ENCODE measurements around the gene C11orf98. TPM values are rescaled to one million over a fixed set of nuclear protein-coding genes. Genes with fewer than 3 reads are reported as not detected.

The C11orf98 gene
- total and polyA plus RNA-seq, 2 of the 13 experiments (the other 11 are each of a cell fraction or from before 2014, with no cell fraction given) = 30.4 to 91.8 TPM

DNA sequence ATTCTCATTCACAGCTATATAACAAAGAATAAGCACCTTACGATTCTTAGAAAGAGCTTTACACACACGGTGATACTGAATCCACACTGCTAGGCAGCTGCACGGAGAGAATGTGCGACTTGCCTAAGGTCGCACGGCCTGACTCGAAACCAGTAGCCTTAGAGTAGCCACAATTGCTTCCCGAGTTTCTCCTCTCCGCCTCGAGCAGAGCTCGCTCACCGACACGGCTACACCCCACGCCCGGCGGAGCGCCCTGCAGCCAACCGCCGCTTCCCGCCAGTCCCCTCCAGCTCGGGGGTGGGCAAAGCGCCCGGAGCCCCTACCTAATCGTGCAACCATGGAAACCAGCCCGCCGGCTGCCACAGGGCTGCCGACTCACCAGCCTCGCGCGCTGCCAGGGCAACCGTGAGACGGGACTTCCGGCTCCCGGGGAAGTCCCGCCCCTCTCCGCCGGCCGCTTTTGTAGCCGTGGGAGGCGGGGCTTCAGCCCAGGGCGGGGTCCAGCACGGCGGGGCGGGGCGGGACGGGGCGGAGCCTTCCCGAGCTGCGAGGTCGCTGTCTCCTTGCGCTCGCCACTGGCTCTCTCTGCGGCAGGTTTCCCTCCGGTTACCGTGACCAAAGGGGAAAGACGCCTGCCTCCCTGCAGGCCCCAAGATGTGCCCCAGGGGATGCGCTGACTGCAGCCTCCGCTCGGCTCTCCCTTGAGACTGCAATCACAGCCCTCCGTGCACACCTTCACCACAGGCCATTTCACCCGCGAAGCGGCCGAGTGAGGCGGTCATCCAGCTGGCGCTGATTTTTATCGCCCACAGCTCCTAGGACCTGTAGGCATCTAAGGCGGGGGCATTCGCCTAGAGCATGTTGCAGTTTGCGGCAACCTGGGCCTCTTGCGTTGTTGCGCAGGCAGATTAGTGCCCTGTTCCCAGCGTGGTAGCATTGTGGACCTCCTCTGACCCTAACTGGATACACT, 41.2 kb upstream of the C11orf98 start (continued):
- TF ChIP-seq ZNF282 (IDR thresholded peaks at IDR 0.05; ENCODE audit: partially characterized antibody) (no peak), ZNF792 (CRISPR knock-in tag; IDR thresholded peaks at IDR 0.05) (0 out of 2 replicates have a peak, but pooled peaks have one; percentile 55), ZNF484 (CRISPR knock-in tag; IDR thresholded peaks at IDR 0.05; ENCODE audit: borderline replicate concordance, low read depth) (no peak), ADNP (CRISPR knock-in tag; IDR thresholded peaks at IDR 0.05) (no peak), STAT6 (CRISPR knock-in tag; IDR thresholded peaks at IDR 0.05; ENCODE audit: borderline replicate concordance) (no peak), MEF2D (CRISPR knock-in tag; IDR thresholded peaks at IDR 0.05) (0 out of 2 replicates have a peak, but pooled peaks have one; percentile 64), POGZ (CRISPR knock-in tag; IDR thresholded peaks at IDR 0.05) (peak; percentile 39; the same call in 1 of the 2 replicates), ZNF570 (CRISPR knock-in tag; IDR thresholded peaks at IDR 0.05; ENCODE audit: borderline replicate concordance) (no peak), PHF20 (CRISPR knock-in tag; IDR thresholded peaks at IDR 0.05) (peak; percentile 39; the same call in 1 of the 2 replicates), NFKB2 (CRISPR knock-in tag; IDR thresholded peaks at IDR 0.05; ENCODE audit: borderline replicate concordance) (no peak), ZNF737 (CRISPR knock-in tag; IDR thresholded peaks at IDR 0.05; ENCODE audit: borderline replicate concordance) (no peak), ZNF331 (CRISPR knock-in tag; IDR thresholded peaks at IDR 0.05) (0 out of 2 replicates have a peak, but pooled peaks have one; percentile 25), ZSCAN5A (CRISPR knock-in tag; IDR thresholded peaks at IDR 0.05; ENCODE audit: borderline replicate concordance) (no peak), RORA (CRISPR knock-in tag; IDR thresholded peaks at IDR 0.05) (no peak), CHD4 (IDR thresholded peaks at IDR 0.05; ENCODE audit: borderline replicate concordance, low read length) (no peak), YEATS4 (CRISPR knock-in tag; IDR thresholded peaks at IDR 0.05; ENCODE audit: borderline replicate concordance) (no peak)
- TF ChIP-seq, protein P1, sequence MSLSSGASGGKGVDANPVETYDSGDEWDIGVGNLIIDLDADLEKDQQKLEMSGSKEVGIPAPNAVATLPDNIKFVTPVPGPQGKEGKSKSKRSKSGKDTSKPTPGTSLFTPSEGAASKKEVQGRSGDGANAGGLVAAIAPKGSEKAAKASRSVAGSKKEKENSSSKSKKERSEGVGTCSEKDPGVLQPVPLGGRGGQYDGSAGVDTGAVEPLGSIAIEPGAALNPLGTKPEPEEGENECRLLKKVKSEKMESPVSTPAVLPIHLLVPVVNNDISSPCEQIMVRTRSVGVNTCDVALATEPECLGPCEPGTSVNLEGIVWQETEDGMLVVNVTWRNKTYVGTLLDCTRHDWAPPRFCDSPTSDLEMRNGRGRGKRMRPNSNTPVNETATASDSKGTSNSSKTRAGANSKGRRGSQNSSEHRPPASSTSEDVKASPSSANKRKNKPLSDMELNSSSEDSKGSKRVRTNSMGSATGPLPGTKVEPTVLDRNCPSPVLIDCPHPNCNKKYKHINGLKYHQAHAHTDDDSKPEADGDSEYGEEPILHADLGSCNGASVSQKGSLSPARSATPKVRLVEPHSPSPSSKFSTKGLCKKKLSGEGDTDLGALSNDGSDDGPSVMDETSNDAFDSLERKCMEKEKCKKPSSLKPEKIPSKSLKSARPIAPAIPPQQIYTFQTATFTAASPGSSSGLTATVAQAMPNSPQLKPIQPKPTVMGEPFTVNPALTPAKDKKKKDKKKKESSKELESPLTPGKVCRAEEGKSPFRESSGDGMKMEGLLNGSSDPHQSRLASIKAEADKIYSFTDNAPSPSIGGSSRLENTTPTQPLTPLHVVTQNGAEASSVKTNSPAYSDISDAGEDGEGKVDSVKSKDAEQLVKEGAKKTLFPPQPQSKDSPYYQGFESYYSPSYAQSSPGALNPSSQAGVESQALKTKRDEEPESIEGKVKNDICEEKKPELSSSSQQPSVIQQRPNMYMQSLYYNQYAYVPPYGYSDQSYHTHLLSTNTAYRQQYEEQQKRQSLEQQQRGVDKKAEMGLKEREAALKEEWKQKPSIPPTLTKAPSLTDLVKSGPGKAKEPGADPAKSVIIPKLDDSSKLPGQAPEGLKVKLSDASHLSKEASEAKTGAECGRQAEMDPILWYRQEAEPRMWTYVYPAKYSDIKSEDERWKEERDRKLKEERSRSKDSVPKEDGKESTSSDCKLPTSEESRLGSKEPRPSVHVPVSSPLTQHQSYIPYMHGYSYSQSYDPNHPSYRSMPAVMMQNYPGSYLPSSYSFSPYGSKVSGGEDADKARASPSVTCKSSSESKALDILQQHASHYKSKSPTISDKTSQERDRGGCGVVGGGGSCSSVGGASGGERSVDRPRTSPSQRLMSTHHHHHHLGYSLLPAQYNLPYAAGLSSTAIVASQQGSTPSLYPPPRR (CRISPR knock-in tag; IDR thresholded peaks at IDR 0.05; ENCODE audit: borderline replicate concordance) = no peak
- TF ChIP-seq, protein P2, sequence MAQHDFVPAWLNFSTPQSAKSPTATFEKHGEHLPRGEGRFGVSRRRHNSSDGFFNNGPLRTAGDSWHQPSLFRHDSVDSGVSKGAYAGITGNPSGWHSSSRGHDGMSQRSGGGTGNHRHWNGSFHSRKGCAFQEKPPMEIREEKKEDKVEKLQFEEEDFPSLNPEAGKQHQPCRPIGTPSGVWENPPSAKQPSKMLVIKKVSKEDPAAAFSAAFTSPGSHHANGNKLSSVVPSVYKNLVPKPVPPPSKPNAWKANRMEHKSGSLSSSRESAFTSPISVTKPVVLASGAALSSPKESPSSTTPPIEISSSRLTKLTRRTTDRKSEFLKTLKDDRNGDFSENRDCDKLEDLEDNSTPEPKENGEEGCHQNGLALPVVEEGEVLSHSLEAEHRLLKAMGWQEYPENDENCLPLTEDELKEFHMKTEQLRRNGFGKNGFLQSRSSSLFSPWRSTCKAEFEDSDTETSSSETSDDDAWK (CRISPR knock-in tag; IDR thresholded peaks at IDR 0.05) = no peak

Measured in HepG2 (cell line).